Lower leg skin (tissue), 4 donors: ENCODE data around the gene ZNF433. TPM values are rescaled to one million over a fixed set of nuclear protein-coding genes. Genes with fewer than 3 reads are reported as not detected.
"Not testable (repeated sequence)": the region's sequence is repeated elsewhere in the genome, so short reads cannot be mapped to it uniquely, and the experiment has no call there.

Source experiments
- DNase-seq, 2 donors: peaks; one replicate each; pipeline ENCODE4 v3.0.0-alpha.2; 2019; ENCODE audit warnings: low spot score in 2 of 2
- H3K4me3 ChIP-seq: fragments of 200-600 bp; sonication (generic); 2 replicates; pipeline ENCODE4 v1.5.1; 2017; ENCODE audit warnings: mild to moderate bottlenecking, low read depth; ENCODE audit not compliant: poor library complexity, severe bottlenecking
- CTCF ChIP-seq, 3 donors: fragments of 450-650 bp; IDR thresholded peaks; one replicate each; pipeline ENCODE4 v1.5.1; 2016; ENCODE audit warnings: antibody characterized with exemption in 3 of 3, mild to moderate bottlenecking in 3 of 3, moderate library complexity in 2 of 3
- POLR2A ChIP-seq, 2 donors: fragments of 450-650 bp; IDR thresholded peaks; one replicate each; pipeline ENCODE4 v1.6.1; 2016 to 2017; ENCODE audit warnings: antibody characterized with exemption in 2 of 2, mild to moderate bottlenecking in 1 of 2, moderate library complexity in 1 of 2
- WGBS, 2 donors: methylation state at CpG; one replicate each; pipeline ENCODE4 v1.1.5; 2018; 5-methylcytosine and 5-hydroxymethylcytosine counted together
- intact Hi-C: fragments of 100-400 bp; cut with DNase I; formaldehyde crosslinking; loops from one replicate; pipeline ENCODE4 v1.15.0; 2023; ENCODE audit warnings: low total_unique reads
- total RNA-seq, 4 donors: library from RNA; depleted of rRNA; stranded (reverse); fragments of >200 nt; gene quantifications; one replicate each; pipeline ENCODE4 v1.1.0, GENCODE V29; 2016

ZNF433 gene
- total RNA-seq, 4 donors from 2014 or later = 8.8 to 13.9 (median 10.1) TPM

DNA sequence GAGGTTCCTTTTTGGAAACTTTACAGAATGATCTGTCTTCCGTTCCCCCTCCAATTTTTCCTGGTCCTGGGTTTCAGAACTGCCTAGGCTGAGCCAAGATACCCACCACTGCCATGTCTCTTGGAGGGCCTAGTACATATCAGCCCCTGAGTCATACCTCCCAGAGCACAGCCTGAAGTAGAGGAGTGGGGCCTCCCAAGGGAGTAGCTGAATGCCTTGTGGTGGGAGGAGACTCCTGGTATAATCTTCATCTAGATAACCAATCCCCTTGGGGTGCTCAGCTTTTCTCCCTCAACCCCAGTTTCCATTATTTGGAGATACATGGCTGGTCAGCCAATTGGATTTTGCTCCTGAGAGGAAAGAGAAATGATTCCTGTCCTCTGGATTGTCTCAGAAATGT is 40.3 kb downstream of the ZNF433 start:
- intact Hi-C loops = no loop called here
- WGBS, 2 donors = 89 to 91% methylated on average over 1 of the region's 1 CpG
- TF ChIP-seq CTCF (IDR thresholded peaks at IDR 0.05) (no peak), POLR2A (IDR thresholded peaks at IDR 0.05) (no peak)
- H3K4me3 ChIP-seq = no peak overlapping the region
- DNase-seq = no peak

- 81 to 84% methylated on average over 4 of the region's 4 CpGs for WGBS, 2 donors
- intact Hi-C loops = loop anchor here (5.0 kb wide), 1 partner anchor 70 kb away; no protein-coding TSS in a partner anchor
Observed at GRCh38 chr19:11991921-11992320, 43.6 kb downstream of the ZNF433 start.

DNA sequence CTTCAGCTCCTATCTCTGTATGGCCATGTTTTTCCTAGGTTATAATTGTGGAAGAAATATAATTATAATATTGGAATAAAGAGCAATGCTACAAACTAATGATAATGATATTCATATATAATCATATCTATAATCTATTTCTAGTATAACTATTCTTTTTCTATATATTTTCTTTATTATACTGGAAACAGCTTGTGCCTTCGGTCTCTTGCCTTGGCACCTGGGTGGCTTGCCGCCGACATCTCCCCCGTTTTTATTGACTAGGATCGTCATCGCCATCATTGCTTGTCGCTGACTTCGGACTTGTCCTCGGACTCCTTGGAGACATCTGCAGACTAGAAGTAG is 46.4 kb downstream of the ZNF433 start:
- no peak for TF ChIP-seq CTCF (IDR thresholded peaks at IDR 0.05)
- no peak for TF ChIP-seq POLR2A (IDR thresholded peaks at IDR 0.05)
- WGBS, 2 donors = 61 to 64% methylated on average over 9 of the region's 9 CpGs
- intact Hi-C loops = loop anchor here (5.0 kb wide), 1 partner anchor 192 kb away; the partner anchor contains the start of gene ZNF491
- no peak overlapping the region for H3K4me3 ChIP-seq
- DNase-seq = no peak

More at GRCh38 chr19:11991921-11992320, 43.6 kb downstream of the ZNF433 start:
- not testable (repeated sequence) for DNase-seq, H3K4me3 ChIP-seq

- peak overlapping the region; percentile 57 for H3K4me3 ChIP-seq
- intact Hi-C loops = loop anchor here (5.0 kb wide), 1 partner anchor 190 kb away; the partner anchor contains the start of gene ZNF491
- DNase-seq = peak; percentile 96 to 99
- TF ChIP-seq POLR2A (IDR thresholded peaks at IDR 0.05) = peak in 1 of 2 donors; percentile 9
- TF ChIP-seq CTCF (IDR thresholded peaks at IDR 0.05) = no peak
- WGBS, 2 donors = 1% methylated on average over 49 to 54 of the region's 54 CpGs
Observed at GRCh38 chr19:11987405-11988281, 47.8 kb downstream of the ZNF433 start.

DNA sequence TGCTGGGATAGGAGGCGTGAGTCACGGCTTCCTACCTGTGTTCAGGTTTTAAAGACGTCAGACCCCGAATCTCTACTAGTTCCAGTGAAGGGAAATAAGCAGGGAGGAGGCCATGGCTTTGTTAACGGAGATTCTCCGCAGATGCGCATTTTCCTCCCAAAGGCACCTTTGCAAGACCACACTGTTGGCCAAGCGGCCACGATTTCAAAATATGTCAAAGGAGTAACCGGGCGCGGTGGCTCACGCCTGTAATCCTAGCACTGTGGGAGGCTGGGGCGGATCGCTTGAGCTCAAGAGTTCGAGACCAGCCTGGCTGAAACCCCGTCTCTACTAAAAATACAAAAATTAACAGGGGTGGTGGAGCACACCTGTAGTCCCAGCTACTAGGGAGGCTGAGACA is 48.7 kb downstream of the ZNF433 start:
- no peak overlapping the region for H3K4me3 ChIP-seq
- TF ChIP-seq CTCF (IDR thresholded peaks at IDR 0.05) = no peak
- TF ChIP-seq POLR2A (IDR thresholded peaks at IDR 0.05) = no peak
- 92 to 93% methylated on average over 17 of the region's 17 CpGs for WGBS, 2 donors
- DNase-seq = no peak
- intact Hi-C loops = loop anchor here (5.0 kb wide), 1 partner anchor 189 kb away; the partner anchor contains the start of gene ZNF491

- intact Hi-C loops = loop anchor here (5.0 kb wide), 1 partner anchor 188 kb away; the partner anchor contains the start of gene ZNF491
- H3K4me3 ChIP-seq = no peak overlapping the region
- no peak for DNase-seq
- WGBS, 2 donors = 22 to 29% methylated on average over 5 of the region's 5 CpGs
- TF ChIP-seq CTCF (IDR thresholded peaks at IDR 0.05) = no peak
- TF ChIP-seq POLR2A (IDR thresholded peaks at IDR 0.05) = no peak
Observed at GRCh38 chr19:11984986-11985385, 50.5 kb downstream of the ZNF433 start.
